Activated CD8-positive, alpha-beta memory T cell treated with anti-CD3 and anti-CD28 coated beads, Interleukin-2, amount 50 U/mL, for 1 hour (primary cell): ENCODE measurements around the gene NEU2.
"Not testable (repeated sequence)": the region's sequence is repeated elsewhere in the genome, so short reads cannot be mapped to it uniquely, and the experiment has no call there.

Experiments used
- DNase-seq: peaks from one replicate; pipeline ENCODE4 v3.0.0-alpha.2; 2020; ENCODE audit errors: extremely low read depth

The NEU2 gene

DNA sequence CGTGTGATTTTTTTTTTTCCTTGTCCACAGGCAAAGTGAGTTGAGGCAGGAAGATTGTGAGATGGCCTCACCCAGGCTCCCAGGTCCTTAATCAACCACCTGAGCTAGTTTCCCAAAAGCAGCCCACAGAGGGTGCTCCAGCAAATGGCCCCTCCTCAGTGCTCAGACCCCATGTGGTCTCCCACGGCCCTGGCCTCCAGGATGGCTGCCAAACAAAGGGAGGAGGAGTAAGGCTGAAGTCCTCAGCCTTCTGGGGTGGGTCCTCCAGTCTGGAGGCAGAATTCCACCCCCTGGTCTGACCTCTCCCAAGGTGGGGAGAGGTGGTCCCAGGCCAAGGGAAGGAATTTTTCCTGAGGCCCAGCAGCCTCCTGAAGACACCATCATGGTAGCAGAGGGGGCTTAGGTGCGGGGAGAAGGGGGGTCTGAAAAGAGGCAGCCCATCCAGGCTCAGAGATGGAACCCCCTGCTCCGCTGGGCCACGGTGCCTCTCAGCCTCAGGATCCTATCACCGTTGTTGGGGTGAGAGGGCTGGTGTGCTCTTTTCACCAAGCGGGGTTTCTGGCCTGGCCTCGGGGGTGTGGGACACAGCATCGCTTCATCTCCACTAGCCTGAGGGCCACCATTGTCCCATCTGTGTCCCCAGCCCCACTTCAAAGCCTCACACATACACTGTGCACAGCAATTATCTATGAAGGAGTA is 21.8 kb upstream of the NEU2 start:
- no peak for DNase-seq

DNA sequence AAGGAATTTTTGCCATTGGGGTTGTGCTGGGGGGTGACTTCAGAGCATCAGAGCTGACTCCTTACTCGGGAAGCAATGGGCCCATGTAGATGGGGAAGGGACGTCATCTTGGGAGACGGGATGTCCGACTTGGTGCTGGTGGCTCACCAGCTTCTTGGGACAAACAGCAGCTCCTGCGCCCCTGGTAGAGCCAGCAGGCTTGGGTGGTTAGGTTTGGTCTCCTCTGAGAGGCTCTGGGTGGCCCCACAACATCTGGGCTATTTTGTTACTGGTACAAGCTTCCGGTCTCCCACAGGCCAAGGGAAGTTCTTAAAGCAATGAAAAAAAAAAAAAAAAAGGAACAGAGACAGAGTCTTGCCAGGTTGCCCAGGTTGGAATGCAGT is 21.2 kb upstream of the NEU2 start:
- no peak for DNase-seq

DNA sequence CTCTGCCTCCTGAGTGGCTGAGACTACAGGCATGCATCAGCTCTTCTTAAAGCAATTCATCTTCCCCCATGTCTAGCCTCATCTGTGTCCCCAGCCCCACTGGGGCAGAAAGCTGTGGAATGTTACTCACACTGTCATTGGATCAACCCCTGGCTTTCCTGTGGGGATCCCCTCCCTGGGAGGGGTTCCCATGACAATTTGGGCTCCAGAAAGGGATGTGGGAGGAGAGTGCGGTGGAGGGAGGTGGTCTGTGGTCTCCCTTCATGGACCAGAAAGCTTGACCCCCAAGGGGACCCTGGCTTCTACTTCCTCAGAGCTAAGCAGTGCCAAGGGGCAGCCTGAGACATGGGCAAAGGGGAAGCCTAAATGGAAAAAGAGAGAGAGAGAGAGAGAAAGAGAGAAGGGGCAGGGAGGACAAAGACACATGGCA is 20.8 kb upstream of the NEU2 start:
- no peak for DNase-seq

DNA sequence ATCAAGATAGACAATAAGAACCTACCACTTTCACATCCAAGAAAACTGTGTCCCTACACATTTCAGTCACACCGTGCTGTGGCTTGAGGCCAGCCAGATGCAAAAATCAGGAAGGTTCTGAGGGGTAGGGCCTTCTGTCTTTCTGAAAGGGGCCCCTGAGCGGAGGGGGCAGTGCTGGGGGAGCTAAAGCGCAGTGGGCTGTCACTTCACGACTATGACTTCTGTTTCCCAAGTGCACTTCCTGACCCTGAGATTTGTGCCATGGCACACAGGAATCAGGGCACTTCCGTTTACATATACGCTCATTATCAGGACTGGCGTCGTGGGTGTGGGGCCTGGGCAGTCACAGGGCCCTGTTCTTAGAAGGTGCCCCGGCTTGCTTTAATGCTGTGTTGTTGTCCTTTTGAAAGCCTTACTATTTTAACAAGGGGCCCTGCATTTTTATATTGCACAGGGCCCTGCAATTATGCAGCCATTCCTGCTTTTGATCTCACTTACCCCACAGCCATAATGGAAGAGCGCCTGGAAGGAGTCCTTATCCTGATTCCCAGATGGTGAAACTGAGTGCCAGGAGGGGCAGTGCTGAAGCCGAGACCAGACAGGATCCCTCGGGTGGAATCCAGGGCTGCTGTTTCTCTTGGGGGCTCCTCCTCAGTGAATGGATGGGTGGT is 20.0 kb upstream of the NEU2 start:
- DNase-seq: no peak

DNA sequence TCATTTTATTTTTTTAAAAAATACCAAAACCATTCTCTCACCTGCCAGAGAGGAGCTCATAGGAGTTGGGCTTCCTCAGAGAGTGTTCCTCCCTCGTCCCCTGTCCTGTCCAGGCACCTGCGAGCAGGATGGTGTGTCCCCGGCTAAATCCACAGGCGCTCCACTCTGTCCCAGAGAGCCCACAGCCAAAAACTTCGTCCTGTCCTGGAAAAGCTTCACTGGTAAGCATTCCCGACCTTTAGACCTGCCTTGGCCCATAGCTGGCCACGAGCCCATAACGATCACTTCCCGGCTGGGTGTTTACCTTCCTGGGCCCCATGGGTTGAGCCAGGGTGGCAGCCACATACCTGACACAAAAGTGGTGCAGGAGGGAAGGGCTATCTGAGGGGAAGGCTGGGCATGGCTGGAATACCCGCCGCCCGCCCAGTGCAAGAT is 19.4 kb upstream of the NEU2 start, which contains the start of gene NGEF:
Gene NGEF (minus strand): TSS at position 230 of the 435 bp plus-strand sequence. CDS start 38,366 bp downstream, outside the sequence.
- no peak for DNase-seq

DNA sequence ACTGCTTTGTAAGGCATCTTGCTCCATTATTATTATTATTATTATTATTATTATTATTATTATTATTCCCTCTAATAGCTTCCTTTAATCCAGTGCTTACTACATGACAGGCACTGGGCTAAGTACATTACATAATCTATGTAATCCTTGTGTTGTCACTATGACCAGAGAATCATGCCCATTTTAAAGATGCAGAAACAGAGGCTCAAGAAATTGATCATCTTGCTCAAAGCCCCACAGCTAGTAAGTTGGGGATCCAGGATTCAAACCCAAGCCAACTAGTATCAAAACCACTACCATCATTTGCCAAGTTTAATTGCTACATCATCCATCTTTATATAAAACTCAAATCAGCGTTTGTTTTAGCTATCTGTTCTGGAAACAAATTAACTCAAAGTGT is 18.8 kb upstream of the NEU2 start:
- no peak for DNase-seq

DNA sequence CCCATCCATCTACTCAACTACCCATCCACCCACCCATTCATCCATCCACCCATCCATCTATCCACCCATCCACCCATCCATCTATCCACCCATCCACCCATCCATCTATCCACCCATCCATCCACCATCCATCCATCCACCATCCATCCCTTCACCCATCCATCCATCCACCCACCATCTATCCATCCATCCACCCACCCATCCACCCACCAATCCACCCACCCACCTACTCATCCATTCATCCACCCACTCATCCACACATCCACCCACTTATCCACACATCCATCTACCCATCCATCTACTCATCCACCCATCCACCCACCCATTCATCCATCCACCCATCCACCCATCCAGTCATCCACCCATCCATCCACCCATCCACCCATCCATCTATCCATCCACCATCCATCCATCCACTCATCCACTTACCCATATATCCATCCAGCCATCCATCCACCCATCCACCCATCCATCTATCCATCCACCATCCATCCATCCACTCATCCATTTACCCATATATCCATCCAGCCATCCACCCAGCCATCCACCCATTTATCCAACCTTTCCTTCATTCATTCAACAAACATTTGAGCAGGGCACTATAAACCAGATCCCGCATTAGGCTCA is 17.3 kb upstream of the NEU2 start:
- no peak for DNase-seq

DNA sequence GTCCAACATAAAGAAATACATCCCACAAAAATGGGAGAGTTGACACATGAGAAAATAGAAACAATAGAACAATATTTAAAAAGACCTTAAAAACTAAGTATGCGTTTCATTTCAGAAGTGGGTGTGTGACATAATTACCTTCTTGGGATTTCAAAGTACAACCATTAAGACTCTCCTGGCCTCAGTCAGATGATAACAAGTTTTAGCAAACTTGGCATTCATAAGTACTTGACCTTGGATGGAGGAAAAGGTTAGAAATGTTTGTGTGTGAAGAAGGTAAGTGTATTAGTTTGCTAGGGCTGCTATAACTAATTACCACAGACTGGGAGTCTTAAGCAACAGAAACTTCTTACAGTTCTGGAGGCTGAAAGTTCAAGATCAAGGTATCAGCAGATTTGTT is 14.5 kb upstream of the NEU2 start:
- DNase-seq: no peak

DNA sequence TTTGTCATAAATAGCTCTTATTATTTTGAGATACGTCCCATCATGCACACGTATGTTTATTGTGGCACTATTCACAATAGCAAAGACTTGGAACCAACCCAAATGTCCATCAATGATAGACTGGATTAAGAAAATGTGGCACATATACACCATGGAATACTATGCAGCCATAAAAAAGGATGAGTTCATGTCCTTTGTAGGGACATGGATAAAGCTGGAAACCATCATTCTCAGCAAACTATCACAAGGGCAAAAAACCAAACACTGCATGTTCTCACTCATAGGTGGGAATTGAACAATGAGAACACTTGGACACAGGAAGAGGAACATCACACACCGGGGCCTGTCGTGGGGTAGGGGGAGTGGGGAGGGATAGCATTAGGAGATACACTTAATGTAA is 12.9 kb upstream of the NEU2 start:
- not testable (repeated sequence) for DNase-seq

DNA sequence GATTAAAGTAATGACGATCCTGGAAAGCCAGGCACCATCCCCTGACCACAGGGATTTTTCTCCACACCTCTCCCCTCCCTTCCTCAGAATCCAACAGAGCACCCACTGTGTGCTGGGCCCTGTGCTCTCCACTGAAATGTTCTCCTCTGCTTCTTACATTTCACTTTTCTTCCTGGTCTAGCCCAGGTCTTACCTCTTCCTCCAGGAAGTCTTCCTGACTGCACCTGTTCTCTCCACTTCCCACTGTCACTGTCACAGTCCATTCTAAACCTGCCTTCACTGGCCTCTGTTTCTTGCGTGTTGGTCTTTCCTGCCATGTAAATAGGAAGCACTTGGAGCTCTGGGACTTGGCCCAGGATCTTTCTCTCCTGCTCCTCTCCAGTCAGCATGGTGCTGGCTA is 12.0 kb upstream of the NEU2 start:
- no peak for DNase-seq

DNA sequence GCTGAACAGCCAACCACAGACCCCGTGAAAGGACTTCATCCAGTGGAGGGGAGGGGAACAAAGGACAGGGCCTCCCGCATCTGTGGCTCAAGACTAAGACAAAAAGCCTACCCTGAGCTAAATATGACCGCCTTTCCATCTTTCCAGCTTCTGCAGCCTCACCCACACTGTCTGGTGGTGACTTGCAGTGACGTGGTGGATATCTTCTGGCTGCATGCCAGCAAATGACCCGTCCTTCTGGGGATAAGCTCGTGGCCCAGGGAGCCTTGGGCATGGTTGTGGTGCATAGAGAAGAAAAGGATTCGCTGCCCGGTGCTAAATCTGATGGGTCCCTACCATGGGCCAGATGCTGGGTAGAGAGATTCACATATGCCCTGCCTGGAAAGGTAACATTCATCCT is 10.7 kb upstream of the NEU2 start:
- DNase-seq: no peak

DNA sequence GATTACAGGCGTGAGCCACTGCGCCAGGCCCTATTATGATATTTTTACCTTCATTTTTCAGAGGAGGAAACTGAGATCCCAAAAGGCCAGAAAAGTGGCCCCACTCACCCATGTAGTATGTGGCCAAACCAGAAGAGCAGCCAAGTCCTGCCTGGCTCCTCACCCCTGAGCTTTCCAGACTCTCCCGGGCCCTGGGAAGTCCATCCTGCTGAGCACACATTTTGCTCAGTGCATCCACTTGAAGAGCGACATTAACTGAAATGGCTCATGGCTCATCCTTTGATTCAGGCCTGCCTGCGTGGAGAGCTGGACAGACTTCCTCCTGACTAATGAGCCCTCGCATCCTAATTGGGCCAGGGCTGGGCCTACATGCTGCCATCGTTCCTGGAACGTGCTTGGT is 9.9 kb upstream of the NEU2 start:
- no peak for DNase-seq

DNA sequence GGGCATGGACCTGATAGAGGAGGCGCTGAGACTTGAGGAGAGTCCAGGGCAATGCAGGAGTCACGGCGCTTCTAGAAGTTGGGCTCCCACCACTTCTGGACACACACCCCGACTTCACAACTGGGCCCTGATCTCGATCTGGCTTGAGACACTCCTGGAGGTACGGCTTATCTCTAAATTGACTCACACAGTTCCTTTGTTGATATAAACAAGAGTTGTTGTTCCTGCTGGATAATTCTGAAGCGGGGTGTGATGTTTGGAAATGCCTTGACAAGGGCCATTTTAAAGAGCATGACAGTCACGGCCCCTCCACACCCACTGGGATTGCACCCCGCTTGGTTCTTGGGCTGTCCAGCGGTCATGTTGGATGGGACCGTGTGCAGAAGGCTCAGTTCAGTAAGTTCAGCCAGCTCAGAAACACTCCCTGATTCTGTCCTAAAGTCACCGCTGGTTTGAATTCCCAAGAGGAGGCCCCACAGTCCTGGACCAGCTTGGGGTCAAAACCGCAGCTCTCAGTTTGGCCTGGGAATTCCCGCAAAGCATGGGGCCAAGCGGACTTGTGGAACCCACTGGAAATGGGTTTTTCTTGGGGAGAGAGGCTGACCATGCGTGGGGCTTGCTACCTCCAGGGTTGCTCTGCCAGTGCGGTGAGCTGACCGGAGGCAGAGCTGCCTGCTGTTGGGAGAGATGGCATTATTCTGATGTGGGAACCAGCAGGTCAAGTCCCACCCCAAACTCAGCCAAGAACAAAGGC is 9.3 kb upstream of the NEU2 start:
- no peak for DNase-seq

DNA sequence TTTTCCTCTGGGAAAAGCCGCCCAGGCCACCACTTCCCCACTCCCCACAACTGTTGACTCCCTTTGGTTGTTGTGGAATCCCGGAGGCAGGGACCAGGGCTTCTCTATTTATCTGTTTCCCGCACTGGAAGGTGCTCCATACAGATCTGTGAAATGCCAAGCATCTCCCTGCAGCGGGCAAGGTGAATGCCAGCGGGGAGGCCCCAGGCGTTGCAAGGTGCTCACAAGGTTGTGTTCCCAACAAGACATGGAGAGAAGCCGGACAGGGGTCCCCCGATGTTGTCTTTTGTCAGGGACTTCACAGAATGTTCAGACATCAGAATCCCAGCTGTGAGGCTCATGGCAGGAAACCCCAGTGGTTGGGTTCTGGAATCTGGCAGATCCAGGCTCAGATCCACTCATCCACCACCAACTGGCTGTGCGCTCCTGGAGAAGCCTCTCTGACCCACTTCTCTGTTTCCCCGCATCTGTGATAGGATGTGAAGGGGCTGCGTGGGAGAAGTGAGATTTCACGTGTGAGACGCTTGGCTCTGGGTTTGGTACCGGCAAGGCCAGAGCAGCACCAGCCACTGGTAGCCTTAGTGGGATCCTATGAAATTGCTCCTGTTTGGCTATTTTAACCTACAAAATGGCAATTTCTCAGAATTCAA is 8.6 kb upstream of the NEU2 start:
- no peak for DNase-seq

DNA sequence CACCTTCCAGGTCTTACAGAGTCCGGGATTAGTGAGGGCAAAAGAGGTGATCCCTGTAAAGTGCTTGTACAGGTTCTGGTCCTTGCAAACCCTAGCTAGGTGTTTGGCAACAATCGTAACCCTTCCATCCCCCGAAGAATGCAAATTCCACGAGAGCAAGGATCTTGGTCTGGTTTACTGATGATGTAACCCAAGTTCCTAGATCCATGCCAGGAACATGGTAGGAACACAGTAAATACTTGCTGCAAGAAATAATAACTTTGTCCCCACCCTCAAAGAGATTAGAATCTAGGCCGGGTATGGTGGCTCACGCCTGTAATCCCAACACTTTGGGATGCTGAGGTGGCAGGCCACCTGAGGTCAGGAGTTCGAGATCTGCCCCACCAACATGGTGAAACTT is 6.8 kb upstream of the NEU2 start:
- DNase-seq: no peak

DNA sequence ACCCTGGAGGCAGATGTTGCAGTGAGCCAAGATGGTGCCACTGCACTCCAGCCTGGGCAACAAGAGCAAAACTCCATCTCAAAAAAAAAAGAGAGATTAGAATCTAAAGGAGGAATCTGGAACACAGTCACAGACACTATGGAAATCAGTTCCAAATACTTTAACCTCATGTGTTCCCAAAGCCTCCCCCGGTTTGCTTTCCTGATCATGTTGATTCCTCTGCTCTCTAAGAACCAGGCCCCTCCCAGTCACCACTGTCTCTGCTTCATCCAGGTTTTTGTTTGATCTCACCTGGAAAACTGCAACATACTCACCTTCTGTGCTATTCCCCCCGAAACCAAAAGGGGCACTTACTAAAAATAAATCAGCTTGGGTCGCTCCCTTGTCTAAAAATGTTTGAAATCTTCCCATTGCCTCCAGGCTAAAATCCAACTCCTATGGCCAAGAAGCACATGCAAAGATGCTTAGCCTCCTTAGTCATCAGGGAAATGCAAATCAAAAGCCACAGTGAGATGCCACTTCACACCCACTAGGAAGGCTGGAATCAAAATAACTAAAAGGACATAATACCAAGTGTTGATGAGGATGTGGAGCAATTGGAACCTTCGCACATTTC is 6.2 kb upstream of the NEU2 start:
- no peak for DNase-seq

DNA sequence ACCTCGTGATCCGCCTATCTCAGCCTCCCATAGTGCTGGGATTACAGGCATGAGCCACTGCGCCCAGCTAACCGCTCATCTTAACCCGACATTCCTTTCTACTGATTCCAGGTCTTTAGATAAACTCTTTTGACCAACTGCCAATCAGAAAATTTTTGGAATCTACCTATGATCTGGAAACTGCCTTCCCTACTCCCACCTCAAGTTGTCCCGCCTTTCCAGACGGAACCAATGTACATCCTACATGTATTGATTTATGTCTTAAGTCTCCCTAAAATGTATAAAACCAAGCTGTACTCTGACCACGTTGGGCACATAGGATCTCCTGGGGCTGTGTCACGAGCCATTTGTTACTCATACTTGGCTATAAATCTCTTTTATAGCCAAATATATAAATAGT is 3.2 kb upstream of the NEU2 start:
- no peak for DNase-seq

DNA sequence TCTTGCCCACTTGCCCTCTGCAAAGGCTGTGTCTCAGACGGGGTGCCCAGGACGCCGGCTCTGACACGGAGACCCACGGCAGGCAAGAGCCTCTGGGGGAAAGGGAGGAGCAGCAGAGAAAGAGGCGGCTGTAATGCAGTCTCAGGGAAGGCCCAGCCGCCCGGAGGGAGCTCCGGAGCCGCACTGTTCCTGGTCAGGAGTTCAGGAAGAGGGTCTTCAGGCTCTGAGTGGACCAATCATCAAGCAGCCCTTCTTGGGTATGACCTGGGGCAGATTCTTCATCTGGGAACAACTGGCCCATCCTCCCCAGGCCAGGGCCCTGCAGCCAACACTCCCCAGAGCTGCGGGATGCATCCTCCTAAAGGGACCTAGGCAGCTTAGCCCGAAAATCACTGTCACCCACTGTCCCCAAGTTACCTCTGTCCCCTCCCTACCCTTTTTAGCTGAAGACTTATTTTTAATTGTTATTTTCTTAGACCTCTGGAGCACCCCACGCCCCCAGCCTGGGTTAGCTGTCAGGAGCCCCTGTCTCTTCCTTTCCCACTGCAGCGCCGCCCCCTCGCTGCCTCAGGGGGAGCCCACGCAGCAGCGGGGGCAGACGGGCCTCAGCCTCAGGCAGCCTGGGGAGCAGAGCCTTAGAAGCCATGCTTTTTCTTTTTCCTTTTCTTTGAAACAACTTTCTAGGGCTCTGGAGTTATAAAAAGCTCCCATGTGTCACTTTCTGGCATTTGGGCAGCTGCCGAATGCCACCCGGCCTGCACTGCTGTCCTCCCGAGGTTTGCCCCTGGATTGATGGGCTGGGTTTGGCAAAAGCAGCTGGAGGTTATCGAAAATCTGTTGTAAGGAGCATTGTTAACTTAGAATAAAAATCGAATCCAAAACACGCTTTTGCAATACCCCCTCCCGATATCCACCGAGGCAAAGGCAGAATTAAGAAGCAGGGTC is 644 bp upstream of the NEU2 start:
- DNase-seq: no peak

DNA sequence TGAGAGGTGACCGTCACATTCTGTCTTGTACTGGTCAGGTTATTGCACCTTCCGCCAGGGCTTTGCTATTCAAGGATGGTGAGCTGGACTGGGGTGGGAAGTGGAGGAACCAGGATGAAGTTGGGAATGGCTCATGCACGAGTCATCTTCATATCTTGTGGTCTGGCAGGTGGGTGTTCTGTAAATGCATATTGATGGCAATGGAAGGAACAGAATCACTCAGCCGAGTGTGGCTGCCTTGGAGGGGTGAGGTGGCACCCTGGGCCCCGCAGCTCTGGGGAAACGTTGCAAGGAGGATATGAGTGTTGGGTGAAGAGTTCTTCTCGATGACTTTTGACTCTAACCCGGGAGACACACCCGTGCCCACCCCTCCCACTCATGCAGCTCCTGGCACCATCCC is 1.2 kb downstream of the NEU2 start:
- no peak for DNase-seq
